ENCODE measurements around the gene SKP1. TPM values are rescaled to one million over a fixed set of nuclear protein-coding genes. Genes with fewer than 3 reads are reported as not detected.
A peak's percentile ranks its signal among the peaks of the same experiment; 100 is the strongest.

Gene SKP1
- total and polyA plus RNA-seq, 4 donors: 129 to 407 (median 253) TPM

- no peak overlapping the region for H3K9ac ChIP-seq (ENCODE audit: low read depth in 1 of 2, low read length in 2 of 2)
- no peak overlapping the region for H3K27ac ChIP-seq (ENCODE audit: low read depth in 1 of 2, low read length in 2 of 2)
- H3K9me3 ChIP-seq (ENCODE audit: control insufficient read depth in 4 of 4, low read length in 3 of 4): no peaks in the 10 kb centered on the region
- H3K4me3 ChIP-seq (ENCODE audit: low read depth in 1 of 3, low read length in 3 of 3): no peak overlapping the region
- no peaks in the 10 kb centered on the region for H3K27me3 ChIP-seq (ENCODE audit: control insufficient read depth in 4 of 4, insufficient read depth in 4 of 4, low read length in 3 of 4)
- WGBS: 93% methylated on average over 8 of the region's 8 CpGs
- H3K4me1 ChIP-seq (ENCODE audit: control insufficient read depth in 4 of 4, insufficient read depth in 4 of 4, low read length in 3 of 4): peaks cover 0 to 7% (median 0%) of the 10 kb centered on the region in 4 donors
- H3K36me3 ChIP-seq (ENCODE audit: control insufficient read depth in 4 of 4, insufficient read depth in 3 of 4, low read depth in 1 of 4, low read length in 3 of 4): peaks cover 0 to 22% (median 7%) of the 10 kb centered on the region in 4 donors
- peak; percentile 27 for DNase-seq (ENCODE audit: low spot score)
- no peak for TF ChIP-seq HNF4G (IDR thresholded peaks at IDR 0.05)
- no peak for TF ChIP-seq JUND (IDR thresholded peaks at IDR 0.05)
- TF ChIP-seq FOXA2 (IDR thresholded peaks at IDR 0.05): no peak
Measured at GRCh38 chr5:134139891-134140469, 36.8 kb downstream of the SKP1 start.

GRCh38 chr5:134139377-134139851 lies 37.3 kb downstream of the SKP1 start:
- no peak overlapping the region for H3K27ac ChIP-seq (ENCODE audit: low read depth in 1 of 2, low read length in 2 of 2)
- H3K27me3 ChIP-seq (ENCODE audit: control insufficient read depth in 4 of 4, insufficient read depth in 4 of 4, low read length in 3 of 4): no peaks in the 10 kb centered on the region
- TF ChIP-seq MAX (IDR thresholded peaks at IDR 0.05): no peak
- TF ChIP-seq TAF1 (conservative IDR thresholded peaks at IDR 0.05): no peak
- no peak for TF ChIP-seq REST (IDR thresholded peaks at IDR 0.05)
- no peak for TF ChIP-seq ZBTB33 (IDR thresholded peaks at IDR 0.05)
- no peak for TF ChIP-seq FOXA1 (IDR thresholded peaks at IDR 0.05)
- TF ChIP-seq ATF3 (IDR thresholded peaks at IDR 0.05): no peak
- no peak for TF ChIP-seq GABPA (IDR thresholded peaks at IDR 0.05 in 1 of 2, conservative IDR thresholded peaks at IDR 0.05 in 1 of 2)
- TF ChIP-seq CTCF (IDR thresholded peaks at IDR 0.05; ENCODE audit: low read depth, low read length, missing input control): no peak
- TF ChIP-seq HNF4A (conservative IDR thresholded peaks at IDR 0.05): no peak
- no peak for DNase-seq (ENCODE audit: low spot score)
- no peak overlapping the region for H3K4me3 ChIP-seq (ENCODE audit: low read depth in 1 of 3, low read length in 3 of 3)
- 89% methylated on average over 4 of the region's 4 CpGs for WGBS
- H3K4me1 ChIP-seq (ENCODE audit: control insufficient read depth in 4 of 4, insufficient read depth in 4 of 4, low read length in 3 of 4): peaks cover 0 to 7% (median 0%) of the 10 kb centered on the region in 4 donors
- no peak overlapping the region for H3K9ac ChIP-seq (ENCODE audit: low read depth in 1 of 2, low read length in 2 of 2)
- peaks cover 0 to 20% (median 8%) of the 10 kb centered on the region in 4 donors for H3K36me3 ChIP-seq (ENCODE audit: control insufficient read depth in 4 of 4, insufficient read depth in 3 of 4, low read depth in 1 of 4, low read length in 3 of 4)
- no peaks in the 10 kb centered on the region for H3K9me3 ChIP-seq (ENCODE audit: control insufficient read depth in 4 of 4, low read length in 3 of 4)

All from liver (tissue), 9 donors.